Neural progenitor cell (in vitro differentiated cells): Measurements from ENCODE around the gene SPOCK1.

ENCODE experiments used
- CTCF ChIP-seq: fragments of 200-600 bp; sonication (generic); IDR thresholded peaks from 2 replicates; pipeline ENCODE4 v1.5.1; 2017; ENCODE audit warnings: antibody characterized with exemption, mild to moderate bottlenecking
- EZH2 ChIP-seq: fragments of 200-600 bp; sonication (generic); IDR thresholded peaks from 2 replicates; pipeline ENCODE4 v1.6.1; 2017; ENCODE audit warnings: antibody characterized with exemption, mild to moderate bottlenecking, moderate library complexity

- no peak for TF ChIP-seq CTCF
- TF ChIP-seq EZH2 = no peak
Observed at GRCh38 chr5:137218471-137218870, 280.7 kb downstream of the SPOCK1 start.
